ENCODE results near the gene IPO11.

- TF ChIP-seq CTCF (conservative IDR thresholded peaks at IDR 0.05 in 1 of 2, IDR thresholded peaks at IDR 0.05 in 1 of 2; ENCODE audit: extremely low read depth in 1 of 2, insufficient read depth in 1 of 2, low read depth in 1 of 2, low read length in 2 of 2) (no peak), EZH2 (IDR thresholded peaks at IDR 0.05; ENCODE audit: borderline replicate concordance, low read length) (no peak)
These were observed 74.1 kb downstream of the IPO11 start for GRCh38 chr5:62486672-62487071.
